NCI-H524 treated with DMSO at 0.1 percent for 48 hours (cell line): ENCODE data around the gene ZNF383.
A peak's percentile ranks its signal among the peaks of the same experiment; 100 is the strongest.
"Not testable (repeated sequence)": the region's sequence is repeated elsewhere in the genome, so short reads cannot be mapped to it uniquely, and the experiment has no call there.

Experiments
- DNase-seq: peaks from one replicate; lab custom pipeline; 2025; lab: John Stamatoyannopoulos, UW

The ZNF383 gene

GRCh38 chr19:37217775-37218591, at the start of gene ZNF383:
ZNF383 (plus strand) TSS chr19:37218214; CDS start chr19:37230454, 12,240 bp downstream.
- DNase-seq = peak; percentile 83

GRCh38 chr19:37172368-37173366, 45.3 kb upstream of the ZNF383 start, which contains the start of gene ZNF585A:
ZNF585A (minus strand) TSS chr19:37172695; CDS start chr19:37169910, 2,785 bp downstream.
- peak; percentile 99 for DNase-seq

- not testable (repeated sequence) for DNase-seq
These were observed 31.9 kb upstream of the ZNF383 start for GRCh38 chr19:37186071-37186470.

GRCh38 chr19:37195248-37195647, 22.8 kb upstream of the ZNF383 start:
- not testable (repeated sequence) for DNase-seq

GRCh38 chr19:37197115-37197514, 20.9 kb upstream of the ZNF383 start:
- DNase-seq = not testable (repeated sequence)

- DNase-seq = no peak
These were observed 20.2 kb upstream of the ZNF383 start for GRCh38 chr19:37197768-37198167.

GRCh38 chr19:37217480-37217774, 587 bp upstream of the ZNF383 start:
- DNase-seq = no peak

GRCh38 chr19:37218592-37218935, 550 bp downstream of the ZNF383 start:
- DNase-seq = no peak

GRCh38 chr19:37220383-37220782, 2.4 kb downstream of the ZNF383 start:
- no peak for DNase-seq

- DNase-seq = no peak
These were observed 3.1 kb downstream of the ZNF383 start for GRCh38 chr19:37221136-37221535.

- no peak for DNase-seq
These were observed 8.2 kb downstream of the ZNF383 start for GRCh38 chr19:37226248-37226647.

GRCh38 chr19:37227996-37228395, 10.0 kb downstream of the ZNF383 start:
- no peak for DNase-seq

- no peak for DNase-seq
These were observed 25.2 kb downstream of the ZNF383 start for GRCh38 chr19:37243206-37243632.

GRCh38 chr19:37251308-37252229, 33.6 kb downstream of the ZNF383 start:
- peak; percentile 99 for DNase-seq

GRCh38 chr19:37263028-37263427, 45.0 kb downstream of the ZNF383 start:
- not testable (repeated sequence) for DNase-seq

GRCh38 chr19:37267005-37267404, 49.0 kb downstream of the ZNF383 start:
- not testable (repeated sequence) for DNase-seq

- DNase-seq = not testable (repeated sequence)
These were observed 49.7 kb downstream of the ZNF383 start for GRCh38 chr19:37267755-37268154.

- DNase-seq = not testable (repeated sequence)
These were observed 62.6 kb downstream of the ZNF383 start for GRCh38 chr19:37280656-37281055.

- not testable (repeated sequence) for DNase-seq
These were observed 66.0 kb downstream of the ZNF383 start for GRCh38 chr19:37284020-37284419.

GRCh38 chr19:37289229-37289628, 71.2 kb downstream of the ZNF383 start:
- DNase-seq = not testable (repeated sequence)
